Measurements from ENCODE around the gene MCUR1.
"Not testable (repeated sequence)": the region's sequence is repeated elsewhere in the genome, so short reads cannot be mapped to it uniquely, and the experiment has no call there.

MCUR1 gene

GRCh38 chr6:13827032-13827431 lies 12.7 kb upstream of the MCUR1 start:
- DNase-seq, result no peak

DNA sequence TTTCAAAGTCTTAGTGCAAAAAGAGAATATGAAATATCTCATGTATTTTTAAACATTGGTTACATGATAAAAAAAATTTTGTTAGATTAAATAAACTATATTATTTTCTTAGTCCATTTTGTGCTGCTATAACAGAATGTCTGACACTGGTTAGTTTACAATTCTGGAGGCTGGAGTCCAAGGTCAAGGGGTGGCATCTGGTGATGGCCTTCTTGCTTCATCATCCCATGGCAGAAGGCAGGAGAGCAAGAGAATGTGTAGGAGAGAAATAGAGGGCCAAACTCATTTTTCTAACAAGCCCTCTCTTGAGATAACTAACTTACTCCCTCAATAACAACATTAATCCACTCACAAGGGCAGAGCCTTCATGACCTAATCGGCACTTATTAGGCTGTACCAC lies 11.5 kb upstream of the MCUR1 start:
- no peak for DNase-seq

DNA sequence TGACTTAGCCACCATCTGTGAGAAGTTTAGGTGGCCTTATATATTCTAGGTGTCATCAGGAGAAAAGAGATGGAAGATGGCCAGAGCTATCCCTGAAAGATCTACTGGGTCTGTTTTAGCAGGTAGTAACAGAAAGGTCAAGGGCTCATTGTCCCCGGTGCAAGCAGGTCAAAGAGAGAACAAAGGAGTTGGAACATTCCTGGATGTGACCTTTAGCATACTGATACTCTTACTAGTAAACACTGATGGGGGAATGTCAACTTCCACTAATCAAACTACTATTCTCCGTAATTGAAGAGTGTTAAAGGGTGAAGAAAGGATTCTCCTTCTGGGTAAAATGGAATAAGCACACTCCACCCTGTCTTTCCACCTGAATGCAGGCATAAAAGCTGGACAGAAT lies 4.0 kb upstream of the MCUR1 start:
- no peak for DNase-seq

GRCh38 chr6:13814938-13815575 lies 700 bp upstream of the MCUR1 start:
- no peak for DNase-seq

GRCh38 chr6:13813621-13814175 lies 659 bp downstream of the MCUR1 start:
- peak; percentile 3 to 12 for DNase-seq

GRCh38 chr6:13813026-13813425 lies 1.3 kb downstream of the MCUR1 start:
- no peak for DNase-seq

DNA sequence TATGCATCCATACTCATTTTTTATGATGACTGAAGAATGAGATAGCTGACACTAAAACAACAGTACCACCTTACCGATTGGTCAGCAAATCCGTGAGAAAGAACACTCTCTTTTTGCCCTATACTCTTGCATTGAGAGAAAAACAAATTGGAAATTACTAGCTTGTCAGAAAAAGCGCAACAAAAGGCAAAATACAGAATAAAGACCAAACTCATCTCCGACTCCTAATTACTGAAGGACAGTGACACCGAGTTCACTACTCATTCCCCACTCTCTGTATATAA lies 2.1 kb downstream of the MCUR1 start:
- DNase-seq, result no peak

DNA sequence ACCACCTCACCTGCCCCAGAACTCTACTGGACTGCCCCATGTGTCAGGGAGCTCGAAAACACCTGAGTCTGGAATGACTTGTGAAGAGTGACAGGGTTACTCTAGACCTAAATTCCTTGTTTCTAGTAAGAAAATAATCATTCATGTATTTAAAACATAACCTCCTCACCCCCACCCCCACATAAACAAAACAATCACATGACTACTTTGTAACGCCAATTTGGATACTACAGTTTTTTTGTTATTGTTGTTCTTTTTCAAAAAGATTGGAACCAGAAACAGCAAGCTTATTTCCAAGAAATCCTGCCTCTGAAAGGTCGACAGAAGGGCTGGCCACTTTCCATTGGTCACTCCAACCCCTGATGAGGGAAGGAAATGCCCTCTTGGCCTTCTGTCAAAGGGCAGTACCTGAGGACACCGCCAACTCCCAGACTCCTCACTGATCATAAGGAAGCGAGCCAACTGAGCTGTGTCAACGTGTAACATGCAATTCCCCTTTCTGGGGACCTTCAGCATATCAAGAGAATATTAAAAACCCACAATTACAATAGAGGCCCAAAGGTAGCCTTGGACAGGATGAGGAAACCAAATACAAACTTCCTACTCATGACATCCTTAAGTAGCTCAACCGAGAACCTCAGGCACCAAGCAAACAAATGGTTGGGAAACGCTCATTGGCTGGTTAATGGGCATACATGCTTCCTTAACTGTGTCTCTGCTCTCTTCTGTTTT lies 2.6 kb downstream of the MCUR1 start:
- DNase-seq, result no peak

GRCh38 chr6:13810688-13811446 lies 3.5 kb downstream of the MCUR1 start:
- DNase-seq, result no peak

- no peak for DNase-seq
Observed at GRCh38 chr6:13808801-13809200, 5.6 kb downstream of the MCUR1 start.

GRCh38 chr6:13807696-13808095 lies 6.7 kb downstream of the MCUR1 start:
- DNase-seq, result no peak

GRCh38 chr6:13803581-13803980 lies 10.8 kb downstream of the MCUR1 start:
- DNase-seq, result no peak

- DNase-seq, result no peak
Observed at GRCh38 chr6:13800615-13801014, 13.7 kb downstream of the MCUR1 start.

DNA sequence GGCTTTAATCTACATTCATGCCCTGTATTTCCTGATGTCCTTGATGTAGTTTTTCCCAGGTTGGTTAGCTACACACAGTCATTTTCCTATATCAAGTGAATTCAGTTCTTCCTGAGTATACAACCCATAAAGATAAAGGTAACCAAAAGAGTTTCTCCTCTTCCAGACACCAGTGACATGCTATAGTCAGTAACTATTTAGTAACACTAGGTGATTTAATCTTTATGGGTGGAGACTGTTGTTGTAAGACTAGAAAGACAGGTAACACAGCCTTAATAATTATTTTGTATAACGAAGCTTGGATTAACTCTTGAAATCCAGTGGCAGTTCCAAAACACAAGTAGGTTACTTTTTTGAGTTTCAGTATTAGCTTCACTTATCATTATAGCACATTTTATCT lies 17.6 kb downstream of the MCUR1 start:
- DNase-seq, result no peak

DNA sequence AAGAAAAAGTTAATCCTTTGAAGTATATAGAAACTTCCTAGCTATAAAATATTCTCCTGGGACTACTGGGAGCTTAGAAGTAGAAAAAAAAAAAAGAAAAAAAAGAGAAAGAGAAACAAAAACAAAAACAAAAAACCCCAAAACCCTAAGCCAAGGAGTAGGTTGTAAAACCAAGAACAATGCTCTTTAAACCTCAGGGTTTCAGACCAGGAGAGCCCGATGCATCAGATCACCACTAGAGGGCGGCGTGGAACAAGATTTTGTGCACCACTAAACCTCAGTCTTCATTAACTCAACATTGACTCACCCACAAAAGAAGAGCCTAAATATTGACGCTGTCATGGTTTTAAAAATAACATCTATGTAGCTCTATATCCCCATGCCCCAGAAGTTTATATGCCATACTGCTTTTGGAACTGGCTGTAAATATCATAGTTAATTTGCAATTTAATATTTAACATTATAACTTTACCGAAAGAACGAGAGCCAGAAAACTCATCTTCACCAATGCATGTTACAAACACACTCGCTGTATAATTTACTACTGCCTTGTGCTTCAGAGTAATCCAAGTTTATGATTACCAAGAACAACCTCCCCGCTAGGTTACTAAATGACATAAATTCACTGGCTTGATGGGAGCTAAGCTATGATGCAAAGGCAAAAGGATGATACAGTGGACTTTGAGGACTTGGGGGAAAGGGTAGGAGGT lies 19.2 kb downstream of the MCUR1 start:
- DNase-seq, result peak; percentile 87 to 89

DNA sequence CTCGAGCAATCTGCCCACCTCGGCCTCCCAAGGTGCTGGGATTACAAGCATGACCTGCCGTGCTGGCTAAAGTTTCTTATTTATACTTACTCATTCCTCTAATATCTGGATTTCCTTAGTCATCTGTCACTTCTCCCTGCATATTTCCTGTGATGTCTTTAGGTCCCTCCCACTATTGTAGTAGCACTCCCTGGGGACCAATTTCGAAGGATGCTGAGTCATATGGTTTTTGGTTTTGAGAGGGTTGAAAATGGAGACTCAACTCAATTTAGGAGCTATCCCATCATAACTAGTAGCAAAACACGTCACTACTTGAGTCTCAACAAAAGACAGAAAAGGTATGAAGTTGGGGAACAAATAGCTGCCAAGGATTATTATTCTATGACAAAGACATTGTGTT lies 20.2 kb downstream of the MCUR1 start:
- DNase-seq, result no peak

GRCh38 chr6:13789746-13790145 lies 24.6 kb downstream of the MCUR1 start:
- DNase-seq, result no peak

GRCh38 chr6:13788820-13789219 lies 25.5 kb downstream of the MCUR1 start:
- DNase-seq, result no peak

DNA sequence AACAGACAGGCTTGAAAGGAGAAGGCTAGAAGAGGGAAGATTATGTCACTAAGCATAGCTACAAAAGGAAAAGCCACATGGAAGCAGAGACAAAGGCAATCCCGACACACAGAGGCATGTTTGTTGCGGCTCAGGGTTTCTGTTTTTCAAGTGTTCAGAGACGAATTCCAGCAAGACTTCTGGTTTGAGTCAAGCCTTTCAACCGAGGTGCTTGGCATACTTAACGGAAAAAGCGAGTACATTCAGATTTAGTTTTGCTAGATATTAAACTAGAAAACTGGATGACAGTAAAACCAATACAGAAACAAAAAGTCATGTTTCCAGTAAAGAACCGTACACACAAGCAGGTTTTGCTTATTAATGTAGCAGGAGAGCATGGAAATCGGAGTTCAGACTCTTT lies 27.2 kb downstream of the MCUR1 start:
- DNase-seq, result no peak

DNA sequence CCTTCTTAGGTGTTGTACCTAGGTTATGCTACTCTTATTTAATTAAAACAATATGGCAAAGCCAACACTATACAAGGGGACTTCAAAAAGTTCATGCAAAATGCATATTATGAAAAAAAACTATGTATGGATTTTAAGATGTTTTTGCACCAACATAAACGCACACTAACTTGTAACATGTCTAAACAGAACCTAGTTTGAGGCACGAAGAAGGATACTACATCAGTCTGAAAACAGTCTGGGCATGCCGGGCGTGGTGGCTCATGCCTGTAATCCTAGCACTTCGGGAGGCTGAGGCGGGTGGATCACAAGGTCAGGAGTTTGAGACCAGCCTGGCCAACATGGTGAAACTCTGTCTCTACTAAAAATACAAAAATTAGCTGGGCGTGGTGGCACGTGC lies 34.2 kb downstream of the MCUR1 start:
- DNase-seq, result not testable (repeated sequence)

DNA sequence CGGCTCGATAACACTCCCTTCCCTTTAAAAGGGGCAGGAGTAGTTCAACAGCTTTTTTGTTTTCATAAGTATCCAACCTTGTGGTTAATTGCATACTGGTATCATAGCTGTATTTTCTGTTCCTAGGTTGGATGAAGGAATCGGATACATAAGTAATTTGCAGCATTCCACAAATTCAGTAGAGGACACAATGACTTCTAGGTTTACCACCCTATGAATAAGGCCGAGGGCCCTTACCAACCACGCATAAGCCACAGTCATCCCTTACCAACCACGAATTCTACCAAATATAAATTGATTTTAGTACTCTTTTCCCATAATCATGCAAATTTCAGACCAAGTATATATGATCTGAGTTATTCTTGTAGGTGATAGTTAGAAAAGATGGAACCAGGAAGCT lies 36.3 kb downstream of the MCUR1 start:
- DNase-seq, result no peak

DNA sequence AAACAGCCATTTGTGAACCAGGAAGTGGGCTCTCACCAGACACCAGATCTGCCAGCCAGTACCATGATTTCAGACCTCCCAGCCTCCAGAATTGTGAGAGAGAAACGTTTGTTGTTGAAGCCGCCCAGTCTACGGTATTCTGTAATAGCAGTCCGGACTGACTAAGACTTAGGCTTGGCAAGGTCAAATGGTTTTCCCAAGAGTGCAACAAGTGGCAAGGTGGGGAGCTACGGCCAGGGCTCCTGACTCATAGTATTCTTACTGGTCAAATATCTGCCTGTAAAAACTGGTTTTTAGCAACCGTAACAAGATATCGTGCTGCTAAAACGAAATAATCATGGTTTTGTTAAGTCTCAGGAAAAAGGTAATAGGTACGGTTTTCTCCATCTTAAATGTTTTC lies 37.8 kb downstream of the MCUR1 start:
- DNase-seq, result no peak

DNA sequence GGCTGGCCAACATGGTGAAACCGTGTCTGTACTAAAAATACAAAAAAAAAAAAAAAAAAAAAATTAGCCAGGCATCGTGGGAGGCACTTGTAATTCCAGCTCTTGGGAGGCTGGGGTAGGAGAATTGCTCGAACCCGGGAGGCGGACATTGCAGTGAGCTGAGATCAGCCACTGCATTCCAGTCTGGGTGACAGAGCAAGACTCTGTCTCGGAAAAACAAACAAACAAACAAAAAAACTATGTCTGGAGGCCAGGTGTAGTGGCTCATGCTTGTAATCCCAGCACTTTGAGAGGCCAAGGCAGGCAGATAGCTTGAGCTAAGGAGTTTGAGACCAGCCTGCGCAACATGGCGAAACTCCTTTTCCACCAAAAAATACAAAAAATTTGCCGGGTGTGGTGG lies 38.9 kb downstream of the MCUR1 start:
- DNase-seq, result not testable (repeated sequence)
